Ishikawa (cell line): Measurements from ENCODE around the gene FCHSD2.
A peak's percentile ranks its signal among the peaks of the same experiment; 100 is the strongest.

ENCODE experiments used
- CEBPB ChIP-seq: IDR thresholded peaks from 2 replicates; pipeline ENCODE4 v1.6.1; 2012
- CREB1 ChIP-seq: IDR thresholded peaks from 2 replicates; pipeline ENCODE4 v1.6.1; 2012; ENCODE audit warnings: low read depth
- EGR1 ChIP-seq: IDR thresholded peaks from 2 replicates; pipeline ENCODE4 v1.6.1; 2012
- EP300 ChIP-seq: IDR thresholded peaks from 2 replicates; pipeline ENCODE4 v1.6.1; 2012; ENCODE audit warnings: borderline replicate concordance
- FOXM1 ChIP-seq: IDR thresholded peaks from 2 replicates; pipeline ENCODE4 v1.6.1; 2012; ENCODE audit warnings: low read depth, borderline replicate concordance
- MAX ChIP-seq: IDR thresholded peaks from 2 replicates; pipeline ENCODE4 v1.6.1; 2012
- NFIC ChIP-seq: IDR thresholded peaks from 2 replicates; pipeline ENCODE4 v1.6.1; 2012
- RAD21 ChIP-seq: IDR thresholded peaks from 2 replicates; pipeline ENCODE4 v1.6.1; 2012; ENCODE audit warnings: low read depth
- REST ChIP-seq: IDR thresholded peaks from 2 replicates; pipeline ENCODE4 v1.6.1; 2012; ENCODE audit warnings: low read depth, mild to moderate bottlenecking
- TAF1 ChIP-seq: IDR thresholded peaks from 2 replicates; pipeline ENCODE4 v1.6.1; 2012; ENCODE audit warnings: low read depth, mild to moderate bottlenecking
- TCF12 ChIP-seq: IDR thresholded peaks from 2 replicates; pipeline ENCODE4 v1.6.1; 2012; ENCODE audit warnings: low read depth
- TEAD4 ChIP-seq: IDR thresholded peaks from 2 replicates; pipeline ENCODE4 v1.6.1; 2012
- USF1 ChIP-seq: IDR thresholded peaks from 2 replicates; pipeline ENCODE4 v1.6.1; 2012
- YY1 ChIP-seq: IDR thresholded peaks from 2 replicates; pipeline ENCODE4 v1.6.1; 2012; ENCODE audit warnings: low read depth
- ZBTB7A ChIP-seq: IDR thresholded peaks from 2 replicates; pipeline ENCODE4 v1.6.1; 2012; ENCODE audit warnings: low read depth

Gene FCHSD2

GRCh38 chr11:73137944-73138274 is 4.2 kb downstream of the FCHSD2 start:
- TF ChIP-seq EP300 (no peak), TEAD4 (no peak), FOXM1 (no peak), RAD21 (no peak), TCF12 (no peak)

GRCh38 chr11:73137262-73137943 is 4.7 kb downstream of the FCHSD2 start:
- TF ChIP-seq CEBPB (no peak), CREB1 (no peak), YY1 (no peak), ZBTB7A (no peak), TCF12 (no peak)

- TF ChIP-seq EP300 (no peak), NFIC (no peak), FOXM1 (no peak), MAX (no peak), RAD21 (no peak), EGR1 (no peak), ZBTB7A (no peak)
These were observed 6.5 kb downstream of the FCHSD2 start for GRCh38 chr11:73135346-73136284.

- TF ChIP-seq USF1: no peak
These were observed 11.9 kb downstream of the FCHSD2 start for GRCh38 chr11:73130181-73130580.

GRCh38 chr11:73129198-73129597 is 12.9 kb downstream of the FCHSD2 start:
- TF ChIP-seq NFIC (no peak), YY1 (no peak), EP300 (no peak), TCF12 (no peak), EGR1 (peak; percentile 59)

- TF ChIP-seq REST (no peak), NFIC (no peak), USF1 (no peak), CEBPB (no peak), TAF1 (no peak), ZBTB7A (no peak), YY1 (no peak), TCF12 (no peak)
These were observed 15.2 kb downstream of the FCHSD2 start for GRCh38 chr11:73126804-73127480.

- TF ChIP-seq REST (no peak), CEBPB (no peak), USF1 (no peak), TCF12 (no peak), CREB1 (no peak), EGR1 (no peak), TAF1 (no peak), ZBTB7A (no peak), EP300 (no peak), YY1 (no peak), FOXM1 (no peak)
These were observed 17.3 kb downstream of the FCHSD2 start for GRCh38 chr11:73124800-73125199.
